ENCODE measurements around the gene PELI3. TPM values are rescaled to one million over a fixed set of nuclear protein-coding genes. Genes with fewer than 3 reads are reported as not detected.

PELI3 gene
- total RNA-seq, 1 donor from 2014 or later: 2.7 TPM

DNA sequence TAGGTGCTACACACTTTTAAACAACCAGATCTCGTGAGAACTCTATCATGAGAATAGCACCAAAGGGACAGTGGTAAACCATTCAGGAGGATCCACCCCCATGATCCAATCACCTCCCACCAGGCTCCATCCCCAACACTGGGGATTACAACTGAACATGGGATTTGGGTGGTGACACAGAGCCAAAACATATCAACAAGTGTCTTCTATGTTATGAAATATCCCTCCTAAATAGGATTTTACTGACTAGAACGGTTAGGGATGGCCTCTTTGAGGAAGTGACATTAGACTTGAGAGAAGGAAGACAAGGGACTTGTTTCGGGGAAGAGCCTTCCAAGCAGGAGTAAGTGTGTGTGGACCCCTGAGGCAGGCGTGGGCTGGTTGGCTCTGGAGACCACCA lies 16.1 kb upstream of the PELI3 start:
- no peak overlapping the region for H3K27ac Mint-ChIP-seq
- TF ChIP-seq CTCF (IDR thresholded peaks at IDR 0.05) (no peak), EZH2phosphoT487 (IDR thresholded peaks at IDR 0.05) (no peak), EZH2 (IDR thresholded peaks at IDR 0.05) (no peak)
- peaks cover 2% of the 10 kb centered on the region for H3K4me1 Mint-ChIP-seq
- Histone ChIP-seq H3K9me3 (ENCODE audit: low read depth) (no peaks in the 10 kb centered on the region), H3K4me1 (no peaks in the 10 kb centered on the region), H3K4me2 (no peak overlapping the region), H3K9ac (no peak overlapping the region), H3K27me3 (peaks cover 3% of the 10 kb centered on the region), H3F3A (ENCODE audit: low read depth) (no peaks in the 10 kb centered on the region), H3K36me3 (no peaks in the 10 kb centered on the region), H4K20me1 (ENCODE audit: low read depth) (no peaks in the 10 kb centered on the region), H3K27ac (no peak overlapping the region), H2AFZ (replicated peaks) (no peak overlapping the region), H3K4me3 (no peak overlapping the region), H3K79me2 (ENCODE audit: low read depth) (no peaks in the 10 kb centered on the region)
- H3K27me3 Mint-ChIP-seq (ENCODE audit: insufficient read depth, low read depth): peaks cover 13% of the 10 kb centered on the region
- peaks cover 2% of the 10 kb centered on the region for H3K9me3 Mint-ChIP-seq
- no peaks in the 10 kb centered on the region for H3K36me3 Mint-ChIP-seq
- DNase-seq (ENCODE audit: low spot score): no peak
- no peak overlapping the region for H3K4me3 Mint-ChIP-seq

DNA sequence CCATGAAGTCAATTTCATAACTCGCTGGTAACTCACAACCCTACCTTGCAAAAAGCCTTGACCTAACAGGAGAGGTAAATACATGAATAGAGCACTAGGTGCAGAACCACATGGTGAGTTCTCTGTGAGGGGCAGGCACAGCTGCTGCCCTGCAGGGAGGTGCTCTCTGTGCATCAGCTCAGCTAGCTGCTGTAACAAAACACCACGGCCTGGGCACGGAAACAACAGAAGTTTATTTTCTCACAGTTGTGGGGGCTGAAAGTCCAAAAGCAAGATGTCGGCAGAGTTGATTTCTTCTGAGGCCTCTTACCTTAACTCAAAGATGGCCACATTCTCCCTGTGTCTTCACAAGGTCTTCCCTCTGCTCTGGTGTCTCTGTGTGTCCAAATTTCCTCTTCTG lies 15.0 kb upstream of the PELI3 start:
- H3K9me3 ChIP-seq (ENCODE audit: low read depth): no peaks in the 10 kb centered on the region
- H3K36me3 Mint-ChIP-seq: no peaks in the 10 kb centered on the region
- no peaks in the 10 kb centered on the region for H3K4me1 ChIP-seq
- no peaks in the 10 kb centered on the region for H3K79me2 ChIP-seq (ENCODE audit: low read depth)
- H4K20me1 ChIP-seq (ENCODE audit: low read depth): no peaks in the 10 kb centered on the region
- H3K9ac ChIP-seq: no peak overlapping the region
- no peaks in the 10 kb centered on the region for H3K36me3 ChIP-seq
- H3K27ac Mint-ChIP-seq: no peak overlapping the region
- no peaks in the 10 kb centered on the region for H3F3A ChIP-seq (ENCODE audit: low read depth)
- H3K27me3 ChIP-seq: peaks cover 3% of the 10 kb centered on the region
- H3K4me2 ChIP-seq: no peak overlapping the region
- no peak for TF ChIP-seq EZH2 (IDR thresholded peaks at IDR 0.05)
- no peak for TF ChIP-seq CTCF (IDR thresholded peaks at IDR 0.05)
- no peak for TF ChIP-seq EZH2phosphoT487 (IDR thresholded peaks at IDR 0.05)
- H3K9me3 Mint-ChIP-seq: peaks cover 2% of the 10 kb centered on the region
- no peak for DNase-seq (ENCODE audit: low spot score)
- H3K4me1 Mint-ChIP-seq: peaks cover 2% of the 10 kb centered on the region
- no peak overlapping the region for H2AFZ ChIP-seq (replicated peaks)
- H3K4me3 ChIP-seq: no peak overlapping the region
- no peak overlapping the region for H3K27ac ChIP-seq
- no peak overlapping the region for H3K4me3 Mint-ChIP-seq
- H3K27me3 Mint-ChIP-seq (ENCODE audit: insufficient read depth, low read depth): peaks cover 13% of the 10 kb centered on the region

GRCh38 chr11:66454247-66454646 lies 12.5 kb upstream of the PELI3 start:
- Histone ChIP-seq H3K9me3 (ENCODE audit: low read depth) (no peaks in the 10 kb centered on the region), H3K36me3 (no peaks in the 10 kb centered on the region), H3K9ac (no peak overlapping the region), H4K20me1 (ENCODE audit: low read depth) (no peaks in the 10 kb centered on the region), H3F3A (ENCODE audit: low read depth) (no peaks in the 10 kb centered on the region), H2AFZ (replicated peaks) (no peak overlapping the region), H3K4me1 (no peaks in the 10 kb centered on the region), H3K4me3 (no peak overlapping the region), H3K79me2 (ENCODE audit: low read depth) (no peaks in the 10 kb centered on the region), H3K27me3 (peaks cover 3% of the 10 kb centered on the region), H3K4me2 (no peak overlapping the region), H3K27ac (no peak overlapping the region)
- Mint-ChIP-seq H3K4me3 (no peak overlapping the region), H3K36me3 (no peaks in the 10 kb centered on the region), H3K27me3 (ENCODE audit: insufficient read depth, low read depth) (peaks cover 15% of the 10 kb centered on the region), H3K4me1 (peaks cover 2% of the 10 kb centered on the region), H3K27ac (no peak overlapping the region), H3K9me3 (peaks cover 2% of the 10 kb centered on the region)
- DNase-seq (ENCODE audit: low spot score): no peak
- TF ChIP-seq EZH2phosphoT487 (IDR thresholded peaks at IDR 0.05): no peak

DNA sequence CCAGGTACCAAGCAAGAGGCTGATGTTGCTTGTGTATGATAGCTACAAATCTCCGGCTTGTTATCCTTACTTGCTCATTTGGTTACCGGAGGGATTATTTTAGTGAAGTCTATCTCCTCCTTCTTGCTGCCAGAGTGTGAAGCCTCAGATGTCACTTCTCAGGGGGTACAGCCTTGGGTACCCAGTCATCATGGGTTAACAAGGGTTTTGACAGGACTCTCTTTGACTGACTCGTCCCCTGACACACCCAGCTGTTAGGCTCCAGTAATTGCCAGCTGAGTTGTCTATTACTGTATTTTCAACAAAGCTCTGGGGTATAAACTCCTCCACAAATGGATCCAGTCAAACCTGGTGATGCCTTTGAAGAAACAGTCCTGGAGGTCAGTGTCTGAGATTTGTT lies 11.9 kb upstream of the PELI3 start:
- H3K4me3 Mint-ChIP-seq: no peak overlapping the region
- peaks cover 2% of the 10 kb centered on the region for H3K4me1 Mint-ChIP-seq

More for the DNA sequence above, 11.9 kb upstream of the PELI3 start:
- no peak overlapping the region for H3K4me3 ChIP-seq
- H3K27ac Mint-ChIP-seq: peak overlapping the region; percentile 15
- DNase-seq (ENCODE audit: low spot score): no peak
- no peaks in the 10 kb centered on the region for H4K20me1 ChIP-seq (ENCODE audit: low read depth)
- H3K27me3 ChIP-seq: peaks cover 3% of the 10 kb centered on the region
- TF ChIP-seq EZH2phosphoT487 (IDR thresholded peaks at IDR 0.05) (no peak), EZH2 (IDR thresholded peaks at IDR 0.05) (no peak), CTCF (IDR thresholded peaks at IDR 0.05) (no peak)
- no peaks in the 10 kb centered on the region for H3K79me2 ChIP-seq (ENCODE audit: low read depth)
- H3K9ac ChIP-seq: no peak overlapping the region
- no peak overlapping the region for H3K4me2 ChIP-seq
- H3K27ac ChIP-seq: no peak overlapping the region
- H2AFZ ChIP-seq (replicated peaks): no peak overlapping the region
- H3K36me3 Mint-ChIP-seq: no peaks in the 10 kb centered on the region
- peaks cover 2% of the 10 kb centered on the region for H3K9me3 Mint-ChIP-seq
- H3K27me3 Mint-ChIP-seq (ENCODE audit: insufficient read depth, low read depth): peaks cover 19% of the 10 kb centered on the region
- no peaks in the 10 kb centered on the region for H3K36me3 ChIP-seq
- H3K9me3 ChIP-seq (ENCODE audit: low read depth): no peaks in the 10 kb centered on the region
- H3K4me1 ChIP-seq: no peaks in the 10 kb centered on the region
- no peaks in the 10 kb centered on the region for H3F3A ChIP-seq (ENCODE audit: low read depth)
